MM.1S (cell line): ENCODE results near the gene RPS16.

Source experiments
- CTCF ChIP-seq: fragments of 300-600 bp; sonication (generic); IDR thresholded peaks from 2 replicates; pipeline ENCODE4 v1.5.1; 2016; ENCODE audit warnings: antibody characterized with exemption, low read length, mixed read lengths
- EZH2phosphoT487 ChIP-seq: fragments of 300-600 bp; sonication (generic); IDR thresholded peaks from 2 replicates; pipeline ENCODE4 v1.6.1; 2018; ENCODE audit warnings: antibody characterized with exemption, low read length

GRCh38 chr19:39398297-39398864 lies 37.4 kb downstream of the RPS16 start:
- TF ChIP-seq CTCF (no peak), EZH2phosphoT487 (no peak)
